Breast epithelium (tissue), 4 donors: Measurements from ENCODE around the gene ITPRID2. TPM values are rescaled to one million over a fixed set of nuclear protein-coding genes. Genes with fewer than 3 reads are reported as not detected.

Experiments used
- DNase-seq, 2 donors: peaks; one replicate each; pipeline ENCODE4 v3.0.0-alpha.2; 2019; ENCODE audit warnings: low spot score in 2 of 2
- H3K27ac ChIP-seq, 2 donors: fragments of 200-600 bp; sonication (generic) in 1 of 2; one replicate each; pipeline ENCODE4 v1.5.1; 2016 to 2019; ENCODE audit warnings: mild to moderate bottlenecking in 1 of 2
- H3K27me3 ChIP-seq, 2 donors: fragments of 200-600 bp; sonication (generic) in 1 of 2; one replicate each; pipeline versions ENCODE4 v1.5.1 to v1.6.0; 2017 to 2019; ENCODE audit warnings: control low read depth in 1 of 2, mild to moderate bottlenecking in 1 of 2
- H3K36me3 ChIP-seq: fragments of 200-600 bp; one replicate; pipeline ENCODE4 v1.5.1; 2019
- H3K4me1 ChIP-seq, 2 donors: fragments of 200-600 bp; sonication (generic); one replicate each; pipeline ENCODE4 v1.5.1; 2016 to 2019; ENCODE audit warnings: control low read depth in 1 of 2
- H3K4me3 ChIP-seq, 3 donors: fragments of 200-600 bp; sonication (generic); 1 replicate in 2 of 3; 2 replicates in 1 of 3; pipeline ENCODE4 v1.5.1; 2016 to 2019; ENCODE audit warnings: mild to moderate bottlenecking in 3 of 3, moderate library complexity in 2 of 3
- H3K9me3 ChIP-seq, 2 donors: fragments of 200-600 bp; sonication (generic) in 1 of 2; one replicate each; pipeline ENCODE4 v1.5.1; 2016 to 2019; ENCODE audit warnings: control low read depth in 1 of 2
- CTCF ChIP-seq, 3 donors: fragments of 450-650 bp; IDR thresholded peaks; one replicate each; pipeline ENCODE4 v1.5.1; 2016 to 2017; ENCODE audit warnings: antibody characterized with exemption in 3 of 3, mild to moderate bottlenecking in 3 of 3, moderate library complexity in 3 of 3
- POLR2A ChIP-seq: fragments of 450-650 bp; IDR thresholded peaks from one replicate; pipeline ENCODE4 v1.6.1; 2016; ENCODE audit warnings: antibody characterized with exemption, mild to moderate bottlenecking, moderate library complexity
- POLR2AphosphoS5 ChIP-seq, 3 donors: sonication (generic); formaldehyde crosslinking; IDR thresholded peaks; one replicate each; pipeline ENCODE4 v1.6.1; 2017; ENCODE audit warnings: antibody characterized with exemption in 3 of 3
- intact Hi-C: fragments of 100-400 bp; cut with DNase I; formaldehyde crosslinking; loops from one replicate; pipeline ENCODE4 v1.15.1; 2023; ENCODE audit warnings: low total_unique reads
- total RNA-seq, 3 donors: library from RNA; depleted of rRNA; stranded (reverse); fragments of >200 nt; gene quantifications; one replicate each; pipeline ENCODE4 v1.1.0, GENCODE V29; 2016

The ITPRID2 gene
- total RNA-seq, 3 donors from 2014 or later: 67.2 to 170 (median 98.9) TPM

GRCh38 chr2:181924336-181924735 lies 32.8 kb downstream of the ITPRID2 start:
- no peak overlapping the region for H3K27ac ChIP-seq
- intact Hi-C loops: no loop called here
- no peak for TF ChIP-seq CTCF (IDR thresholded peaks at IDR 0.05)
- no peak for TF ChIP-seq POLR2AphosphoS5 (IDR thresholded peaks at IDR 0.05)
- no peak for TF ChIP-seq POLR2A
- DNase-seq: no peak
- H3K4me1 ChIP-seq: no peaks in the 10 kb centered on the region
- no peaks in the 10 kb centered on the region for H3K36me3 ChIP-seq
- H3K27me3 ChIP-seq: no peaks in the 10 kb centered on the region
- H3K4me3 ChIP-seq: no peak overlapping the region
- no peaks in the 10 kb centered on the region for H3K9me3 ChIP-seq

- TF ChIP-seq CTCF (IDR thresholded peaks at IDR 0.05): no peak
- TF ChIP-seq POLR2AphosphoS5 (IDR thresholded peaks at IDR 0.05): no peak
- no peak for TF ChIP-seq POLR2A
- no peak for DNase-seq
- H3K4me1 ChIP-seq: no peaks in the 10 kb centered on the region
- no peak overlapping the region for H3K27ac ChIP-seq
- intact Hi-C loops: no loop called here
- no peak overlapping the region for H3K4me3 ChIP-seq
- H3K9me3 ChIP-seq: no peaks in the 10 kb centered on the region
- no peaks in the 10 kb centered on the region for H3K27me3 ChIP-seq
- no peaks in the 10 kb centered on the region for H3K36me3 ChIP-seq
Observed at GRCh38 chr2:181934694-181935093, 43.2 kb downstream of the ITPRID2 start.

GRCh38 chr2:181937473-181937872 lies 45.9 kb downstream of the ITPRID2 start:
- no peak for TF ChIP-seq POLR2A
- no peak for TF ChIP-seq POLR2AphosphoS5 (IDR thresholded peaks at IDR 0.05)
- no peak for TF ChIP-seq CTCF (IDR thresholded peaks at IDR 0.05)
- DNase-seq: no peak
- Histone ChIP-seq H3K4me3 (no peak overlapping the region), H3K27ac (no peak overlapping the region), H3K36me3 (no peaks in the 10 kb centered on the region), H3K9me3 (no peaks in the 10 kb centered on the region), H3K27me3 (no peaks in the 10 kb centered on the region), H3K4me1 (no peaks in the 10 kb centered on the region)
- intact Hi-C loops: no loop called here

- H3K4me3 ChIP-seq: no peak overlapping the region
- H3K4me1 ChIP-seq: no peaks in the 10 kb centered on the region
- H3K27me3 ChIP-seq: no peaks in the 10 kb centered on the region
- no peak for DNase-seq
- H3K9me3 ChIP-seq: no peaks in the 10 kb centered on the region
- no peak overlapping the region for H3K27ac ChIP-seq
- TF ChIP-seq POLR2AphosphoS5 (IDR thresholded peaks at IDR 0.05): no peak
- TF ChIP-seq CTCF (IDR thresholded peaks at IDR 0.05): no peak
- no peak for TF ChIP-seq POLR2A
- intact Hi-C loops: no loop called here
- H3K36me3 ChIP-seq: no peaks in the 10 kb centered on the region
Observed at GRCh38 chr2:181943411-181944124, 52.0 kb downstream of the ITPRID2 start.

GRCh38 chr2:181944164-181944913 lies 52.8 kb downstream of the ITPRID2 start:
- H3K27ac ChIP-seq: no peak overlapping the region
- H3K36me3 ChIP-seq: no peaks in the 10 kb centered on the region
- H3K4me1 ChIP-seq: no peaks in the 10 kb centered on the region
- TF ChIP-seq POLR2A (no peak), POLR2AphosphoS5 (IDR thresholded peaks at IDR 0.05) (no peak), CTCF (IDR thresholded peaks at IDR 0.05) (no peak)
- intact Hi-C loops: no loop called here
- H3K27me3 ChIP-seq: no peaks in the 10 kb centered on the region
- H3K4me3 ChIP-seq: no peak overlapping the region
- DNase-seq: no peak
- no peaks in the 10 kb centered on the region for H3K9me3 ChIP-seq
